ENCODE data around the gene ASB18.

- TF ChIP-seq RFX5 (IDR thresholded peaks at IDR 0.05; ENCODE audit: low read depth, low read length) (no peak), CTCF (IDR thresholded peaks at IDR 0.05 in 2 of 3, conservative IDR thresholded peaks at IDR 0.05 in 1 of 3; ENCODE audit: control insufficient read depth in 2 of 3, extremely low read depth in 1 of 3, insufficient read depth in 1 of 3, low read depth in 3 of 3, low read length in 3 of 3) (no peak), RAD21 (IDR thresholded peaks at IDR 0.05; ENCODE audit: insufficient read depth, low read depth, low read length) (no peak), NR2C2 (IDR thresholded peaks at IDR 0.05; ENCODE audit: borderline replicate concordance, control insufficient read depth, insufficient read length, low read depth) (no peak), MXI1 (IDR thresholded peaks at IDR 0.05; ENCODE audit: low read depth, low read length) (no peak)
These were observed 85.3 kb downstream of the ASB18 start for GRCh38 chr2:236178890-236179235.

Data from GM12878 (cell line).